GM12864 (cell line): ENCODE measurements around the gene CHST7.

Experiments used
- DNase-seq: peaks from one replicate; pipeline ENCODE4 v3.0.0-alpha.2; 2011; ENCODE audit warnings: low read depth
- H3K4me3 ChIP-seq: 2 replicates; pipeline ENCODE4 v1.5.1; 2011; ENCODE audit warnings: mild to moderate bottlenecking, low read depth, low read length, control low read depth
- TF ChIP-seq, protein P1 (sequence below): IDR thresholded peaks from 2 replicates; pipeline ENCODE4 v1.5.1; 2011; ENCODE audit warnings: low read depth, mild to moderate bottlenecking, moderate library complexity, low read length, control low read depth, inconsistent platforms; ENCODE audit errors: missing control alignments

CHST7 gene

DNA sequence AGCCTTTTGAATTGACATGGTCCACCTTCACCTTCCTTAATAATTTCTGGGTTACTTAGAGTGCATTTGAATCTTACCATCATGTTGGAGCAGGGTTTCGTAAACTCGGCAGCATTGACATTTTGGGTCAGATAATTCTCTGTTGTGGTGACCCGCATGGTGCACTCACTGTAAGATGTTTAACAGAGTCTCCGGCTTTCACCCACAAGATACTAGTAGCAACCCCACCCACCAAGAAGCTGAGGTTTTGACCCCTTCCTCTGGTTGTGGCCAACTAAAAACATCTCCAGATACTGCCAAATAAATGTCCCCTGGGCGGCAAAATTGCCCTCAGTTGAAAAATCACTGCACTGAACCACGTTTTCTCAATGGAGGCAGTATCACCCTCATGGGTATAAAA lies 62.7 kb downstream of the CHST7 start:
- DNase-seq = no peak
- H3K4me3 ChIP-seq = no peak overlapping the region
- TF ChIP-seq, protein P1, sequence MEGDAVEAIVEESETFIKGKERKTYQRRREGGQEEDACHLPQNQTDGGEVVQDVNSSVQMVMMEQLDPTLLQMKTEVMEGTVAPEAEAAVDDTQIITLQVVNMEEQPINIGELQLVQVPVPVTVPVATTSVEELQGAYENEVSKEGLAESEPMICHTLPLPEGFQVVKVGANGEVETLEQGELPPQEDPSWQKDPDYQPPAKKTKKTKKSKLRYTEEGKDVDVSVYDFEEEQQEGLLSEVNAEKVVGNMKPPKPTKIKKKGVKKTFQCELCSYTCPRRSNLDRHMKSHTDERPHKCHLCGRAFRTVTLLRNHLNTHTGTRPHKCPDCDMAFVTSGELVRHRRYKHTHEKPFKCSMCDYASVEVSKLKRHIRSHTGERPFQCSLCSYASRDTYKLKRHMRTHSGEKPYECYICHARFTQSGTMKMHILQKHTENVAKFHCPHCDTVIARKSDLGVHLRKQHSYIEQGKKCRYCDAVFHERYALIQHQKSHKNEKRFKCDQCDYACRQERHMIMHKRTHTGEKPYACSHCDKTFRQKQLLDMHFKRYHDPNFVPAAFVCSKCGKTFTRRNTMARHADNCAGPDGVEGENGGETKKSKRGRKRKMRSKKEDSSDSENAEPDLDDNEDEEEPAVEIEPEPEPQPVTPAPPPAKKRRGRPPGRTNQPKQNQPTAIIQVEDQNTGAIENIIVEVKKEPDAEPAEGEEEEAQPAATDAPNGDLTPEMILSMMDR = no peak

- TF ChIP-seq, protein P1 = no peak
- peak; percentile 36 for DNase-seq
- no peak overlapping the region for H3K4me3 ChIP-seq
Measured at GRCh38 chrX:46637938-46638337, 64.4 kb downstream of the CHST7 start.

DNA sequence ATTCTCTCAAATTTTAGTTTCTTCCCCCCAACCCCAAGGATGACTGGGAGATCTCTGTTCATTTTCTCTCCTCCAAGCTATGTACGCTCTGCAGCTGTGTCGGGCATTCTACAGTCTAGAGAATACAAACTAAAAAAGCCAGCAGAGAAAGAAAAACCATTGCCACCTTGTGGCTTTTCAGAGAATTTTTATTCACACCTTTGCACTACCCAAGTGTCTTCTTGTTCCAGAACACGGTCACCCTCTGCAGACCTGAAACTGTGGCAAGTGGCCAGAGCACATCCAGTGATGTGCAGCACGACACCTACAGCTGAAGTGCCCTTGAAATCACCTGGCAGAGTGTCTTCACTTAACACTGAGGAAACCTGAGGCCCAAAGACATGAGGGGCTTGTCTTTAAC lies 68.6 kb downstream of the CHST7 start:
- no peak for DNase-seq
- TF ChIP-seq, protein P1 = peak; percentile 29
- H3K4me3 ChIP-seq = no peak overlapping the region

GRCh38 chrX:46643636-46644035 lies 70.1 kb downstream of the CHST7 start:
- H3K4me3 ChIP-seq = no peak overlapping the region
- no peak for DNase-seq
- TF ChIP-seq, protein P1 = no peak

DNA sequence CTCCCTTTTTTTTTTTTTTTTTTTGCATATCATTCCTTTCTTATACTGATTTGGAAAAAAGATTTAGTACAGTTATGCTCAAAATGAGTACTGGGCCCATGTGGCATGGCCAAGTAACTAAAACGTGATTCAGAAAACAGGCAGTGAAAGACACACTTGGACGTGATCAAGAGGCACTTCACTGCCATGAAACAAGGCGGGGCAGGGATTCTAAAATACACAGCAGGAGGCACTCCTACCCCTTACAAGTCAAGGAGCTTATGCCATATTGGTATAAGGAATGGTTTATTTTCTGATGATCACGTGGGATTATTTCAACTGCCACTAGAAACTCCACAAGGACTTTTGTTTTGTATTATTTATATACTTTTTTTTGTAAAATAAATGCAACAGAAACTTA lies 72.0 kb downstream of the CHST7 start:
- no peak overlapping the region for H3K4me3 ChIP-seq
- TF ChIP-seq, protein P1 = no peak
- DNase-seq = no peak

DNA sequence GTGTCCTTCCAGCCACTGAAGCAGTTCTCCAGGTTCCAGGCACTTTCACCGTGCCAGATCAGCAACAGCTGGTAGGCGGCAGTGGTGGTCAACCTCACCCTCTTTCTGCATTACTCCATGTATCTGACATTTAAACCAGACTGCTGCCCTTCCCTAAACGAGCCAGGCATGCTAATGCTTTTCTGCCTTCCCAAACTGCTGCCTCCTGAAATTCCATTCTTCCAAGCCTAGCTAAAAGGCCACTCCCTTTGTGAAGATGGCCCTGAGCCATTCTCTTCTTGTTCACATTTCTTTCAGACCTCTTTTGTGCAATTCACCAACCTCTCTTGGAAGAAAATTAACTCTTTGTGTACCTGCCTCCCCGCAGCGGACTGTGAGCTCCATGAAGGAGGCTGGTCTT lies 73.7 kb downstream of the CHST7 start:
- TF ChIP-seq, protein P1 = no peak
- no peak for DNase-seq
- no peak overlapping the region for H3K4me3 ChIP-seq
